Limb (tissue), 2 donors: ENCODE measurements around the gene PANK1.

ENCODE experiments used
- DNase-seq, 2 donors: peaks; one replicate each; pipeline ENCODE4 v3.0.0-alpha.2; 2016; ENCODE audit errors: extremely low spot score in 2 of 2

PANK1 gene

DNA sequence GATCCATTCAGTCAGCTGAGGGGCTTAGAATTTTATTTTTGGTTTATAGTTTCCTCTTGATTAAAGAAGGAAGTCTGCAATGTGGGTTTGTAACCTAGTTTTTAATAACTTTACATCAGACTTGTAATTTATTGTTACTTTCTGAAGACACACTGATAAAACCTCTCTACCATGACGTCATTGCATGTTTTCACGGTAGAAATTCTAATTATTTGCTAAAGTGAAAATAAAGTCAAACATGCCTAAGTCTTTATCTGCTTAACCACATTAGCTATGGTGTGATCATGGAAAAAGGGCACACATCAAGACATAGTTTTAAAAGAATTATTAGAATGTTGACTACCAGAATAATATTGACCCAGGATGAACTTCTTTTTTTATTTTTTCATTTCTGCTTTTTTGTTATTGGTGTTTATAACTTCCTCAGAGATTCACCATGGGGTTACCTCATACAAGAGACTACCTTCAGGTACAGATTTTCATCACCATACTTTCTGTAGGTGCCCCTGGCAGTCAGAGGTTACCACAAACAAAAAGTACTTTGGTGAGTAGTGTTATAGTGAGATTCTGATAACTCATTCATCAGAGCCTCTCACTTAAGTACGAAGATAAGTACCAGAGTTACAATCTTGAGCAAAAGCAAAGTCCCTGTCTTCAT lies 7.0 kb upstream of the PANK1 start:
- no peak for DNase-seq

DNA sequence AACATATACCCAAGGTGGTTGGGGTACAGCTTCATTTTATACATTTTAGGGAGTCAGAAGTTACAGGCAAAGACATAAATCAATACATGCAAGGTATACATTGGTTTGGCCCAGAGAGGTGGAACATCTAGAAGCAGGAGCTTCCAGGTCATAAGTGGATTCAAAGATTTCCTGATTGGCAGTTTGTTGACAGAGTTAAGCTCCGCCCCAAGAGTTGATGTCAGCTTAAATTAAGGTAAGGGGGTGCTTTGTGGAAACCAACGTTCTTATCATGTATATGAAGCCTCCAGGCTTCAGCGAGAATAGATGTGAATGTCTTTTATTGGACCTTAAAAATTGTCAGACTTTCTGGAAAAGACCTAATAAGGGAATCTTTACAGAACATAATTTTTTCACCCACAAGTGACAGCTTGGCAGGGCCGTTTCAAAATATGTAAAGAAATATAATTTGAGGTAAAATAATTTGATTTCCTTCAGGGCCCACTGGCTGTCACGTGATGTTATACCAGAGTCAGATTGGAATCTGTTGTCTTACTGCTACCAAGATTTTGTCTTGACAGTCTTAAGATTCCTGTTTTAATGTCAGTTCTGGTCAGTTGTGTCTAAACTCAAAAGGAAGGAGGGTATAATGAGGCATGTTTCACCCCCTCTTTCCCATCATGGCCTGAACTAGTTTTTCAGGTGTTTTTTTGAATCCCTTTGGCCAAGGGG lies 6.3 kb upstream of the PANK1 start:
- DNase-seq: no peak

DNA sequence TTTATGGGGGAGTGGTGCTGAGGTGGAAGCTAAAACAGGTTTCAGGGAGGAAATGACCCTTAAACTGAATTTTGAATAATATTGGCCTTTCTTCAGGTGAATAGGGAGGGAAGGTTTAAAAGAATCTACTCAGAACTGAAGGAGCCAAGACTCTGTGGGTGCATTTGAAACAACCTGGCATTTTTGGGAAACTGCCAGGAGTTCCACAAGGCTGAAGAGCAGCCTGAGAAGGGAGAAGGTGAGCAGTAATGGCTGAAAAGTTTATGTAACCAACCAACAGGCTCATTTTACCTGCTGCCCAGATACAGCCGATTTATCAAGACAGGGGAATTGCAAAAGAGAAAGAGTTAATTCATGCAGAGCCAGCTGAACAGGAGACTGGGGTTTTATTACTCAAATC lies 4.0 kb upstream of the PANK1 start:
- no peak for DNase-seq

DNA sequence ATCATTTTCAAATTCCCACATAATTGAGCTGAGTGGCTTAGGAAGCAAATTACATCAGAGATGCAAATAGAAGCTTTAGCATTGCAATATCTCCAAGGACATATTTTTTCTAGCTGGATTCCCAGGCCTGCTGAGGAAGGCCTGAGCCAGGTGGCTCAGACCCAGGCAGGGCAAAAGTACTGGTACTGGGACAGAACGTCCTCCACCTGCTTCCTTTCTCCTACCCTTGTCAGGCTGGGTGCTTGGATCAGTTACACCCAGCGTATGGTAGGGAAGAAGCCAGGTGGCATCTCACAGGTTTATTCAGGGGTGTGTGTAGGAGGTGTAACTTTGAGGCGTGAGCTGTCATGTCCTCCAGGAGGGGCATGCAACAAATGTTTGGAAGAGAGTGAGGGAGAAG lies 3.0 kb upstream of the PANK1 start:
- no peak for DNase-seq

DNA sequence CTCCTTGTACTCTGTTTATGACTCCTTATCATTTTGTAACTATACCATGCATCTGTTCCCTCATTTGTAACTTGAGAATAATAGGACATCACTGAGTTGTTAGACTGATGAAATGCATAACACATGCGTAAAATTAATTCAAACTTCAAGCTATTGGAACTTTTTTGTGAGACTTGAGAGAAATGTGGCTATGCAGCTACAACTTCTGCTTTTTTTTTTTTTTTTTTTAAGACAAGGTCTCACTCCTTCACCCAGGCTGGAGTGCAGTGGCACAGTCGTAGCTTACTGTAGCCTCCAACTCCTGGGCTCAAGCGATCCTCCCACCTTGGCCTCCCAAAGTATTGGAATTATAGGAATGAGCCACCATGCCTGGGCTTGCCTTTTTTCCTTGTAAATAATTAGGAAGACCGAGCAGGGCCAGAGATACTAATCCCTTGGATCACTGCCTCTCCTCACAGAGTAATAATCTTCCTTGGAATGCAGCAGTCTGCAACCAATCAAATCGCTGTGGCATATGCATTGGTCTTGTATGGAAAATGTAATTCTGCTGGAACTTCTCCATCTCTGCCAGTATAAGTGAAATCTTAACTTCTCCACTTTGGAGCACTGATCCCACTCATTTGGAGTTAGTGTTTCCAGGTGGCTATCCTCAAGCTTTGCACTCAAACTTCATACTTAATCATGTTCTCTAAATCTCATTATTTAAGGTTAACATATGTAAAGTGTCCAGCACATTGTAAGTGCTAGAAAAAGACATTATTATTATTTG lies 2.0 kb upstream of the PANK1 start:
- no peak for DNase-seq

DNA sequence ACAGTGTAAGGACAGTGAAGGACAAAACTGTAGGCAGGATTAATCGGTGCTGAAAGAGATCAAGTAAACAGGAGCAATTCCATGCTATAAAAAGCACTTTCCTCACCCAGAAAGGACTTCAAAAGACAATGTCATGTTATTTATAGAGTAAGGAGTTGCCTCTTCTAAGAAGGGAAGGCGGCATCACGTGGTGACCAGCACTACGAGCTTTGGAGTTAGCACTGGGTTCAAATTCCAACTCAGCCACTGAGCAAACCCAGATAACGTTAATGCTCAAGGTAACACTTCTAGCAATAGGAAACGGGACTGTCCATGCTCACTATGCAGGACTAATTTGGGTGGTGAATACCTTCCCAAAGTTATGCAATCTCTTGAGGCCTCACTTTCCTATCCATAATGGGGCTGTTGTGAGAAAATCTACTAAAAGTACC lies 715 bp upstream of the PANK1 start:
- no peak for DNase-seq

DNA sequence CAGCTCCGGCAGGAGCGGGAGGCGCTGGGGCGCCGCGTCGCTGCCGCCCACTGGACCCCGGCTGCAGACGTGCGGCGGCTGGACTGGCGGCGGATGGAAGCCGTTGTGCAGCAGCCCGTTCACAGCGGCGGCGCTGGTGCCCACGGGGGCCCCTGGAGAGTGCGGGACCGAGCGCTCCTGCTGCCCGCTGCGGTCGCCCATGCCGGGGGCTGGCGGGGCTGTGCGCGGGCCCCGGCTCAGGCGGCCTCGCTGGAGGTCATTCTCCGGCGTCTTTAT lies 413 bp downstream of the PANK1 start:
- DNase-seq: no peak

DNA sequence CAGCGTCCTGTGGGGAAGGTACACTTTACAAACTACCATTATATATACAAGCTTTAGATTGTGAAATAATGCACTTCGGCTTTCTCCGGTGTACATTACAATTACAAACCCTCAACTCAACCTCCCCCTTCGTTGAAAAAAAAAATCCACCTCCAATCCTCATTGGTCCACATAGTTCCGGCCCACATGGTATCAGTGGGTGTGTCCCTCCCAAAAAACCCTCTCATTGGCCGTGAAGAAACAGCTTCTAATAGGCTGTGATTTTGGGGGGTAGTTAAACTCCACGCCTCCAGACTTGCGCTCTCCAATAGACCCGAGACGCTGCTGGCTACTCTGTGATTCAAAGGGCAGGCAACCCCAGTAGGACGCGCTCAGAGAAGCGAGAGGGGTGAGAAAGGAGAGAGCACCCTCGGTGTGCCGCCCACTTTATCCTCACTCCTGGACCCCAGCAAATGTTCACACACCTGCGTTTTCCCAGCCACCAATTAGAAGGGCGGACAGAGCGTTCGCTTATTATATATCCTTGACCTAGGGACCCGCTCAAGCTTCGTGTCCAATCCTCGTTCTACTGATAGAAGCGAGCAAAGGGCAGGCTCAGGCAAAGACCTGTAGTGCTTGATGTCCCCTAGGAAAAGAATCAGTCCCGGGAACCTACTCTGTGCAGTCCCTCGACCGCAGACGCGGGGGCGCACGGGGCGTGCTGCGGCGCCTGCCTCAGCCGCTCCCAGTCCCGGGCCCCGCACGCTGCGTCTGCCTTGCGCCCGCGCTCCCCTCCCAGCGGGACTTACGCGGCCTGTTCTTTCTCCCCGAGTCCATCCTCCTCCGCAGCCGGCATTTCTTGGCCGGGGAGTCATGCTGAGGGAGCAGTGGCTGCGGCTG lies 991 bp downstream of the PANK1 start:
- DNase-seq: peak; percentile 84 to 94

DNA sequence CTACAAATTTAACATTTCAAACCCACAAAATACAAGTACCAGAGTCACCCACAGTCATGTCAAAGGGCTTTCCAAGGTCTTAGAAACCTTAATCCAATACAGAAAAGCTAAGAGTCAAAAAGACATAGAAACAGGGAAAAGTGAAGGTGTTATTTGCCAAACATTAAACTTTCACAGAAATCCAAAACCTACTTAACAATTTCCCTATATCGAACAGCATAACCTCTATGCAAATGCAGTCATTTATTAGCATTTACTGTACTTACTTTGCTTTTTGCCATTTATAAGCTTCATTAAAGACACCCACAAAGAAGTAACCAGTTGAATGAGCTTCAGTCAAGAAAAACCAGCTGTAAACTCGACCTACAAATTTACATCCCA lies 1.6 kb downstream of the PANK1 start:
- DNase-seq: no peak

DNA sequence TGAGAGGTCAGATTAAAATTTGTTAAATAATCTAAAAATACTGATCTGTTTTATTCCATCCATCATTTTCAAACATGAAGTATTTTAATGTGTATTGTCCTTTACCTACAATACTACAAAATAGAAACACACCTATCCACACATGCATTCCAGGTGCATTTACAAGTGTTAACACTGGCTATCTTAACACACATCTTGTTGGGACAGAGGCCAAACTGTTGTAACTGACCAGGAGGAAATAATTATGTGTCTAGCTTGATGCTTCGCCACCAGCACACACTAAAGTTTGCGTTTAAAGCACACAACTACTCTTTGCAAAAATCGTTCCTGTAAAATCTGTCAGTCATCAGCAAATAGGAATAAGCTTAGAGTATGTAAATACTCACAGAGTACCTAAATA lies 2.8 kb downstream of the PANK1 start:
- no peak for DNase-seq

DNA sequence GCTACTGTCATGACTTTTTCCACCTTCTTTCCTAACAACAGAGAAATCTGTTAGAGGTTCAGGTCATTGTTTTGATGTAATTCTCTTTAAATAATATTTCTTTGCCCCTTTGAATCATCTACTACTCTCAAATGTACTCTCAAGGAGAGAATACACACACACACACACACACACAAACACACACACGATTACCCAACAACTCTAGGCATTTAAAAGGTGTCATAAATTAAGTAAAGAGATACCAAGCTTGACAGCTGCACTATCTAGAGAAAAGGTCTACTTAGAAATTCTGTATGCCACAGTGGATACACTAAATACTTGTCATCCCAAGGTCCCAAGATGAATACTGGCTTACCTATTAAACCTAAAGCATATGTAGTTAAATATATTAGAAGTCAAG lies 4.8 kb downstream of the PANK1 start:
- DNase-seq: no peak

DNA sequence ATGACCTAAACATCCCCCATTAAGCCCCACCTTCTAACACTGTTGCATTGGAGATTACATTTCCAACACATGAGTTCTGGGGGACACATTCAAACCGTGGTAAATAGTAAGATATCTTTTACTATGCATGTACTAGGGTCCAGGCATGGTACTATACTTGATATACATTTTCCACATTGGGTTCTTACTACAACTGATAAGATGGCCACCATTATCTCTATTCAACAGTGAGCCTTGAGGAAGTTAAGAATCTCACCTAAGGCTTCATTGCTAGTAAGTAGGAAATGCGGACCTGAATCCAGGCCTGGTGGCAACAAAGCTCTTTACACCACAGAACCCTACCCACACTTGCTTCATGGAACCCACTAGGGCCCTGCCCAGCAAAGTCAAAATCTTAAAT lies 5.7 kb downstream of the PANK1 start:
- DNase-seq: no peak

DNA sequence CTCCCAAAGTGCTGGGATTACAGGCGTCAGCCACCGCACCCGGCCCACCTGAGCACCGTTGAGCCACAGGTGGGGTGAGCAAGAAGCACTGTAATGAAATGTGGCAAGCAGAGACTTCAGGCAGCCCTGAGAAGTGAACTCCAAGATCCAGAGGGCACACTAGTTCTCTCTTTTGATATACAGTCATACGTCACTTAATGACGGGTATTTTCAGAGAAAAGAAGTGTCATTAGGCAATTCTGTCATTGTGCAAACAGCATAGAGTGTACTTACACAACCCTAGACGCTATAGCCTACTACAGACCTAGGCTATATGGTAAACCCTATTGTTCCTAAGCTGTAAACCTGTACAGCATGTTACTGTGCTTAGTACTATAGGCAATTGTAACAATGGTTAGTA lies 7.9 kb downstream of the PANK1 start:
- no peak for DNase-seq

DNA sequence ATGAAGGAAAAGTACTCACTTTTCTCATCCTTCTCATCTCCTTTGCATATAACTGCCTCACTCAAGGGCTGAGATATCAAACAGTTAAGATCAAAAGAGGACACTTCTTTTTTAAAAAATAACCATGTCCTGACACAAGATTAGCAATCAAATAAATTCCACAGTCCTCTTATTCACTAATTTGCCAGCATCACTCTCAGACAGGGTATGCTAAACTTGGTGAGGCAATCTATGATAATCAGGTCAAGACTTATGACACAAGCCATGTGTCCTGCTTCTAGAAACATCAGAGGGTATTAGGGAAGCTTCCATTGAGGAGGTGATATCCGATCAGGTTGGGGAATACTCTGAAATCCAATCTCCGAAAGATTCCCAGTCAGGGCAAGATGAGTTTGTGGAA lies 10.4 kb downstream of the PANK1 start:
- DNase-seq: no peak

DNA sequence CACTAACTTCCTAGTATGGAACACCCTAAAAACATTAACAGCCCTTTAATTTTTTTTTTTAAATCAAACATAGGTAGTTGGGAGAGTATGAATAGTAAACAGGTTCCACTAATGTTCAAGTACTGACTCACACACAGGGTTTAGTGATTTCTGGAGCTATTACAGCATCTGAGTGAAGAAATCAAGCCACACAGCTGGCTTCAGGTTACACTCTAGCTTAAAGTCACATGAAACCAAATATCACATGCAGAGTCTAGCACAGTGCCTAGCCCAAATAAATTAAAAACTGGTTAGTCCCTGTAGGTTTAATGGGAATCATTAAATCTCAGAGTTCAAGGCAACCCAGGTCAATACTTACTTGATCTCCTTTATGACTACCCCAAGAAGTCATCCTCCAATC lies 11.6 kb downstream of the PANK1 start:
- no peak for DNase-seq

DNA sequence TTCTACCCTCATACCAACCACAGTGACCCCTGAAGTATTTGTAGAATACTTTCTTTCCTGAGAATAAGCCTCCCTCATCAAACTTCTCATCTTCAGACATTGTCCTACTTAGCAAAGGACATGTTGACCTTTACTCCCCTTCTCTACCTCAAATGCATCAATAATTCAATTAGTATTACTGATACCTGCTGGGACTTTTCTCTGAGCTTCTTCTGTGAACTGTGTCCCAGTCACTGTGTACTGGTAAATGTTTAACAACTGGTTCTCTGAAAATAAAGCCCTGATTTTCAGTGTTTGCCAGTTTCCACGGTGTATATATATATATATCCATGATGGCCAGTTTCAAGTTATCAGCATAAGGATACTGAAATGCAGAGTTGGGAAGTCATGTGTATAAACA lies 12.2 kb downstream of the PANK1 start:
- no peak for DNase-seq

DNA sequence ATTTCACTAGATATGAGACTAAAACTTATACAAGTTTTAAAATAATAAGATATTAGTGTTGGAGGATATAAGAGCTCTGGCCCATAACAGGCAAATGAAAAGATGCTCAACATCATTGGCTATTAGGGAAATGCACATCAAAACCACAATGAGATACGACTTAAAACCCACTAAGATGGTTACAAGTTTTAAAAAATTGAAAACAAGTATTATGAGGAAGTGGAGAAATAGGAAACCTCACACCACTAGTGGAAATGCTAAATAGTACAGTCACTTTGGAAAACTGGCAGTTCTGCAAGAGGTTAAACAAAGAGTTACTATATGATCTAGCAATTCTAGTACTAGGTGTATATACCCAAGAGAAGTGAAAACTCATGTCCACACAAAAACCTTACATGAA lies 17.2 kb downstream of the PANK1 start:
- no peak for DNase-seq

DNA sequence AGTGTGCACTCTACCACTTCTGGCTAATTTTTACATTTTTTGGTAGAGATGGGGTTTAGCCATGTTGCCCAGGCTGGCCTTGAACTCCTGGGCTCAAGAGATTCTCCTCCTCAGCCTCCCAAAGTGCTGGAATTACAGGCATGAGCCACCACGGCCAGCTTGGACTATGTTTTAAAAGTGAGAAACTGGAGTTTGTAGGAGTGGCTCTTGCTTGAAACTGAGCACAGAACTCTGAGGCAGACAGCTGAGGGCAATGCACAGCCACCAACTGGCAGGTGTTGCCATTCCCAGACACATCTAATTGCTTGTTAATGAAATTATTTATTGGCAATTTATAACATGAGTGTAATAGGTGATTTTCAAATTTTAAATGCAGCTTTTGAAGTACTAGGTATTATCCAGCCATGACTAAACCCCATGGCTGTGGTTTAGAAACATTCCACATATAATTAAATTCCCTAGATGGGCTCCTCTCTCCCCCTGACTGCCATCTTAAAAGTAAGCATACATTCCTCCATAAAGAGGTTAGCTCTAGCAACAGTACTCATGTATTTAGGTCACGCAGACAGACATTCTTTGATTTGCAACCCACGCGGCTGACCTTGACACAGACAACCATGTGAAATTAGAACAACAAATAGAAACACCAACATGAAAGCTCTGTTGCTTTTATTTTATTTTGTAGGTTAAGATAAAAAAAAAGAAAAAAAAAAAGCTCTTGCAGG lies 19.8 kb downstream of the PANK1 start:
- DNase-seq: no peak

DNA sequence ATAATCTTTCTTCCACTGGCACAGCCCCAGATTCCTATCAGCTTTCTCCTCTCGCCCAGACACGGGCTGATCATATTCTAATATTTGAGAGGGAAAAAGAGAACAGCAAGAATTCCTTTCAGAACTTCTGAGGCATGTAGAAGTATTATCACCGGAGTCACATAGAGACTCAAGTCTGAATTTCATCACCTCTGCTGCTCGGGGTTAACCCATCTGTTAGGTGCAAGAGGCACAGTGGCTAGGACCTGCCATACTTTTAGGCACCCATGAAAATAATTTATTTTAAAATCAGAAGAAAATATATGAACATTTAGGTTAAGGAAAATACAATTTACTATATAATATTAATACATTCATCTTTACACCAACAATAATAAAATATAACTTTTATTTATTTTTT lies 21.0 kb downstream of the PANK1 start:
- no peak for DNase-seq

DNA sequence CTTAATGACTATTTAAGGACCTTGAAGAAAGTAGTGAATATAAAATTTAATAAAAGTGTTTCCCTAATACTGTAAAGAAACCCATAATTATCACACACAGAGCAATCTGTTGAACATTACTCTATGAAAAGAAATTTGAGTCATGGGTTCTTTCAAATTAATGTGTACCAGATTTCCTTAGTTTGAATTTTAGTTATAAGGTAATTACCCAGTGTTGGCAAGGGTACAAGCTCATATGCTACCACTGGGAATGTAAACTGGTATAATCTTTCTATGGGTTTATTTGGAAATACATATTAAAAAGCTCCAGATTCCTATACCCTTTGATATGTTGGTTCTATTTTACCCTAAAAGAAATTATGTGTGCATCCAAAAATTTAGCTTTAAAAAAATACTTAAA lies 22.9 kb downstream of the PANK1 start:
- no peak for DNase-seq

DNA sequence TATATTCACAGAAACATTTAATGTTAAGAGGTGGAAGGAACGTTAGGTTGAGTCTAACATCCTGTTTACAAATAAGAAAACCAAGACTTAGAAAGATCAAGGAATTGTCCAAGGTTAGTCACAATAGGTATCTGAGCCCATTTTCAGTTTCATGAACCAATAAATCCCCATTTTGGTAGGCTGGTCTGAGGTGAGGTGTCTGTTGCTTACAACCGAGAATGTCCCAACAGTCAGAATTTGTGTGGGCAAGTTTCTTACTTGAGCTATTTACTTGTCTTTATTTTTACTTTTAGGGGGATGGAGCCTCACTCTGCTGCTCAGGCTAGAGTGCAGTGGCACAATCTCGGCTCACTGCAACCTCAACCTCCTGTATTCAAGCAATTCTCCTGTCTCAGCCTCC lies 23.6 kb downstream of the PANK1 start:
- no peak for DNase-seq
